ENCODE measurements around the gene PRIM1. TPM values are rescaled to one million over a fixed set of nuclear protein-coding genes. Genes with fewer than 3 reads are reported as not detected.
A peak's percentile ranks its signal among the peaks of the same experiment; 100 is the strongest.

The PRIM1 gene
- total RNA-seq, 4 donors from 2014 or later: 6.0 to 71.7 (median 28.6) TPM; not detected in 1

GRCh38 chr12:56688846-56689109 lies 63.3 kb downstream of the PRIM1 start:
- intact Hi-C loops (cut with DNase I; ENCODE audit: low total_unique reads): loop anchor here (5.0 kb wide), 1 partner anchor 39 kb away; the partner anchor contains the start of gene NACA
- Histone ChIP-seq H3K36me3 (no peaks in the 10 kb centered on the region), H3K4me1 (no peaks in the 10 kb centered on the region), H3K9me3 (no peaks in the 10 kb centered on the region), H3K27me3 (no peaks in the 10 kb centered on the region), H3K27ac (peak overlapping the region; percentile 99 to 100), H3K4me3 (peak overlapping the region; percentile 93 to 98)
- no peak for DNase-seq
- TF ChIP-seq CTCF (IDR thresholded peaks at IDR 0.05): no peak
- no peak for TF ChIP-seq POLR2A (IDR thresholded peaks at IDR 0.05)

GRCh38 chr12:56688129-56688845 lies 63.8 kb downstream of the PRIM1 start, which contains the start of gene PTGES3:
PTGES3 (minus strand) TSS chr12:56688284; CDS start chr12:56687999, 285 bp downstream.
- H3K4me3 ChIP-seq: peak within 1 kb of the TSS; percentile 93 to 98
- no peaks in the 10 kb centered on the region for H3K9me3 ChIP-seq
- intact Hi-C loops (cut with DNase I; ENCODE audit: low total_unique reads): loop anchor here (5.0 kb wide), 1 partner anchor 39 kb away; the partner anchor contains the start of gene NACA
- no peaks in the 10 kb centered on the region for H3K4me1 ChIP-seq
- no peaks in the 10 kb centered on the region for H3K36me3 ChIP-seq
- DNase-seq: peak; percentile 98
- peak in 2 of 4 experiments; percentile 19 to 45 for TF ChIP-seq CTCF (IDR thresholded peaks at IDR 0.05)
- TF ChIP-seq POLR2A (IDR thresholded peaks at IDR 0.05): peak; percentile 92 to 97
- no peaks in the 10 kb centered on the region for H3K27me3 ChIP-seq
- H3K27ac ChIP-seq: peak within 1 kb of the TSS; percentile 99 to 100

- Histone ChIP-seq H3K27ac (peak overlapping the region; percentile 99 to 100), H3K4me1 (no peaks in the 10 kb centered on the region), H3K9me3 (no peaks in the 10 kb centered on the region), H3K36me3 (no peaks in the 10 kb centered on the region), H3K27me3 (no peaks in the 10 kb centered on the region), H3K4me3 (peak overlapping the region; percentile 93 to 98)
- peak; percentile 44 to 48 for DNase-seq
- intact Hi-C loops (cut with DNase I; ENCODE audit: low total_unique reads): loop anchor here (5.0 kb wide), 1 partner anchor 40 kb away; the partner anchor contains the start of gene NACA
- TF ChIP-seq CTCF (IDR thresholded peaks at IDR 0.05): peak in 2 of 4 experiments; percentile 2 to 6
- TF ChIP-seq POLR2A (IDR thresholded peaks at IDR 0.05): peak in 1 of 2 donors; percentile 12
These were observed 64.6 kb downstream of the PRIM1 start for GRCh38 chr12:56687223-56688128.

GRCh38 chr12:56684745-56685359 lies 67.3 kb downstream of the PRIM1 start:
- Histone ChIP-seq H3K9me3 (no peaks in the 10 kb centered on the region), H3K27me3 (no peaks in the 10 kb centered on the region), H3K4me3 (peak overlapping the region; percentile 21 to 93), H3K4me1 (no peaks in the 10 kb centered on the region), H3K36me3 (no peaks in the 10 kb centered on the region), H3K27ac (peak overlapping the region; percentile 25 to 100)
- DNase-seq: no peak
- TF ChIP-seq CTCF (IDR thresholded peaks at IDR 0.05) (no peak), POLR2A (IDR thresholded peaks at IDR 0.05) (no peak)
- intact Hi-C loops (cut with DNase I; ENCODE audit: low total_unique reads): loop anchor here (5.0 kb wide), 1 partner anchor 42 kb away; the partner anchor contains the start of gene NACA

Measured in uterus (tissue), 4 donors.